Measurements from ENCODE around the gene EAPP.

- TF ChIP-seq, protein P1, sequence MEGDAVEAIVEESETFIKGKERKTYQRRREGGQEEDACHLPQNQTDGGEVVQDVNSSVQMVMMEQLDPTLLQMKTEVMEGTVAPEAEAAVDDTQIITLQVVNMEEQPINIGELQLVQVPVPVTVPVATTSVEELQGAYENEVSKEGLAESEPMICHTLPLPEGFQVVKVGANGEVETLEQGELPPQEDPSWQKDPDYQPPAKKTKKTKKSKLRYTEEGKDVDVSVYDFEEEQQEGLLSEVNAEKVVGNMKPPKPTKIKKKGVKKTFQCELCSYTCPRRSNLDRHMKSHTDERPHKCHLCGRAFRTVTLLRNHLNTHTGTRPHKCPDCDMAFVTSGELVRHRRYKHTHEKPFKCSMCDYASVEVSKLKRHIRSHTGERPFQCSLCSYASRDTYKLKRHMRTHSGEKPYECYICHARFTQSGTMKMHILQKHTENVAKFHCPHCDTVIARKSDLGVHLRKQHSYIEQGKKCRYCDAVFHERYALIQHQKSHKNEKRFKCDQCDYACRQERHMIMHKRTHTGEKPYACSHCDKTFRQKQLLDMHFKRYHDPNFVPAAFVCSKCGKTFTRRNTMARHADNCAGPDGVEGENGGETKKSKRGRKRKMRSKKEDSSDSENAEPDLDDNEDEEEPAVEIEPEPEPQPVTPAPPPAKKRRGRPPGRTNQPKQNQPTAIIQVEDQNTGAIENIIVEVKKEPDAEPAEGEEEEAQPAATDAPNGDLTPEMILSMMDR (IDR thresholded peaks at IDR 0.05), result no peak
- TF ChIP-seq POLR2A (IDR thresholded peaks at IDR 0.05), result no peak
These were observed 11.9 kb downstream of the EAPP start for GRCh38 chr14:34527591-34527990.
